ENCODE results near the gene C1orf74.
A peak's percentile ranks its signal among the peaks of the same experiment; 100 is the strongest.

The C1orf74 gene

GRCh38 chr1:209755256-209755655, 29.1 kb downstream of the C1orf74 start:
- peaks cover 69% of the 10 kb centered on the region for H3K4me1 Mint-ChIP-seq (ENCODE audit: low read depth)
- H3K9me3 Mint-ChIP-seq: no peaks in the 10 kb centered on the region
- no peak for DNase-seq (ENCODE audit: low spot score)
- no peaks in the 10 kb centered on the region for H3K27me3 Mint-ChIP-seq (ENCODE audit: low read depth)
- peak overlapping the region; percentile 98 for H3K4me3 Mint-ChIP-seq
- peak overlapping the region; percentile 97 for H3K27ac Mint-ChIP-seq
- peaks cover 48% of the 10 kb centered on the region for H3K36me3 Mint-ChIP-seq (ENCODE audit: low read depth)

DNA sequence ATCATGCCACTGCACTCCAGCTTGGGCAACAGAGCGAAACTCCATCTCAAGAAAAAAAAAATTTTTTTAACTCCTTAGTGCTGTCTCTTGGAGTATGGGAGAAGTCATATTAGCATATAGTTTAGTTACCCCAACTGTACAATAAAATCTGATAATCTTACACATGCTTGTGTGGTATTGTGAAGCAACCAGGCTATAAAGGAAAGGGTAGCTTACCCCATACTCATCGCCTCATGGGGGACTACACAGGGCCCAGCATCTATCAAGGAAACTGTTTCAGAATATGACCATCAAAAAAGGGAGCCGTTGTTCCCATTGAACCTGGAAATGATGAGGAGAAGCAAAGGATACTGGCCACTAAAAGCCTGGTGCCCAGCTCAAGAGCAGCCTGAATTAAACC, 31.5 kb downstream of the C1orf74 start:
- H3K27ac Mint-ChIP-seq: peak overlapping the region; percentile 99
- H3K27me3 Mint-ChIP-seq (ENCODE audit: low read depth): no peaks in the 10 kb centered on the region
- no peak for DNase-seq (ENCODE audit: low spot score)
- no peaks in the 10 kb centered on the region for H3K9me3 Mint-ChIP-seq
- H3K36me3 Mint-ChIP-seq (ENCODE audit: low read depth): peaks cover 24% of the 10 kb centered on the region
- peaks cover 65% of the 10 kb centered on the region for H3K4me1 Mint-ChIP-seq (ENCODE audit: low read depth)
- H3K4me3 Mint-ChIP-seq: peak overlapping the region; percentile 80

GRCh38 chr1:209751627-209752231, 32.6 kb downstream of the C1orf74 start:
- Mint-ChIP-seq H3K27ac (peak overlapping the region; percentile 99), H3K4me1 (ENCODE audit: low read depth) (peaks cover 75% of the 10 kb centered on the region), H3K27me3 (ENCODE audit: low read depth) (no peaks in the 10 kb centered on the region), H3K9me3 (no peaks in the 10 kb centered on the region), H3K36me3 (ENCODE audit: low read depth) (peaks cover 13% of the 10 kb centered on the region), H3K4me3 (peak overlapping the region; percentile 80)
- DNase-seq (ENCODE audit: low spot score): peak; percentile 73

DNA sequence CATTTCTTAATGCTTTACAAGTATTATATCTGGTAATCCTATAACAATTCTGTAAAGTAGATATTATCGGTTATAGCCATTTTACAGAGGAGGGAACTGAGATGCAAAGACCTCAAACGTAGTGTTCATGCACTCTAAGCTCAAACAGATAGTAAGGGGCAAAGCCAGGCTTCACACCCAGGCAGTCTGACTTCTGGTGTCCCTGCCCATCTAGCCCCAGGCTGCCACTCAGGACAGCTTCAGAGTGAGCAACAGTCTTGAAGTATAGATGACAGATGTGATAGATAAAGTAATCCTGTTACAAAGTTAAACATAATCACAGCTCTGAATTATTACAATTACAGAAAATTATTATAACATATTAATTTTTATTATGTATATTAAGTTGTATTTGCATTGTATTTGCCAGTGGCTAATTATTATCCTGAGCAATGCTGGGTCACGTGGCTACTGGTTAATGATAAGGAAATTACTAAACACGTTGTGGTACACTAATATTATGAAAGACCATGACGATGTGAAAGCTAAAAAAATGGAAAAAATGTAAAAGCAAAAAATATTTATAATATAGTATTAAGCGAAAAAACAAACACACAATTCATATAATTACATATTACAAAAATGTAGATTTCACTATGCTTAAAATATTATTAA, 34.6 kb downstream of the C1orf74 start:
- peak overlapping the region; percentile 77 for H3K27ac Mint-ChIP-seq
- no peaks in the 10 kb centered on the region for H3K36me3 Mint-ChIP-seq (ENCODE audit: low read depth)
- H3K4me3 Mint-ChIP-seq: peak overlapping the region; percentile 41
- no peak for DNase-seq (ENCODE audit: low spot score)
- no peaks in the 10 kb centered on the region for H3K9me3 Mint-ChIP-seq
- H3K4me1 Mint-ChIP-seq (ENCODE audit: low read depth): peaks cover 71% of the 10 kb centered on the region
- no peaks in the 10 kb centered on the region for H3K27me3 Mint-ChIP-seq (ENCODE audit: low read depth)

DNA sequence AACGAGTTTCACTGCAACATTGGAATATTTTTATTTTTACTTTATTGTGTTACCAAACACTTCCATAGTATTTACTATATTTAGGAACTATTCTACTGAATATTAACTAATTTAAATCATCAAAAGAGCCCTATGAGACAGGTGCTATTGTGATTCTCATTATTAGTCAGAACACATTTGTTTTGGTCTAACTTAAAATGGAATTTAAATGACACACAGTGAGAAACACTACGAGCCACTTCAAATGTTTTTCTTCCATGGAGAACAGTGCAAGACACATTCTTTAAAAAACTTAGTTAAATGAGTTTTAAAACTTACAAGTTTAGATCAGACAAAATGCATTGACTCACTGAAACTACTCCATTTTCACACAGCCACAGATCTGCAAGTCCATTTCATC, 35.2 kb downstream of the C1orf74 start:
- Mint-ChIP-seq H3K27ac (peak overlapping the region; percentile 77), H3K4me3 (peak overlapping the region; percentile 41), H3K36me3 (ENCODE audit: low read depth) (no peaks in the 10 kb centered on the region), H3K9me3 (no peaks in the 10 kb centered on the region), H3K4me1 (ENCODE audit: low read depth) (peaks cover 69% of the 10 kb centered on the region), H3K27me3 (ENCODE audit: low read depth) (no peaks in the 10 kb centered on the region)
- DNase-seq (ENCODE audit: low spot score): no peak

DNA sequence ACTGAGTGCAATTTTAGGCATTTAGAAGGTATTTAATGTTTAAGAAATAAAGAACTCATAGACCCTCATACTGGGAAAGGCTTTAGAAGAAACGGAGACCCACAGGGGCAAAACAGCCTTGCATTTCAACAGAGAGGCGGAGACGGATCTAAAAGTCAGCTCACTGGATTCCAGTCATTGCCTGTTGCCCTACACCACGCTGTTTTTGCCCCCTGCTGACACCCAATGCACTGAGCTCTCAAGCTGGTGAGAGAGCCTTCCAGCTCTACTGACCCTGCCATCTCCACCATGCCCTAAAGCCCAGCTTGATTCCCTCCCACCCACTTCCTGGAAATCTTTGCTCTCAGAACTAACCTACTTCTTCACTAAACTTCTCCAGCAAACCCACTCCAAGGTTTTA, 35.7 kb downstream of the C1orf74 start:
- Mint-ChIP-seq H3K27ac (peak overlapping the region; percentile 95), H3K4me3 (peak overlapping the region; percentile 82), H3K4me1 (ENCODE audit: low read depth) (peaks cover 66% of the 10 kb centered on the region), H3K36me3 (ENCODE audit: low read depth) (no peaks in the 10 kb centered on the region), H3K9me3 (no peaks in the 10 kb centered on the region), H3K27me3 (ENCODE audit: low read depth) (no peaks in the 10 kb centered on the region)
- no peak for DNase-seq (ENCODE audit: low spot score)

DNA sequence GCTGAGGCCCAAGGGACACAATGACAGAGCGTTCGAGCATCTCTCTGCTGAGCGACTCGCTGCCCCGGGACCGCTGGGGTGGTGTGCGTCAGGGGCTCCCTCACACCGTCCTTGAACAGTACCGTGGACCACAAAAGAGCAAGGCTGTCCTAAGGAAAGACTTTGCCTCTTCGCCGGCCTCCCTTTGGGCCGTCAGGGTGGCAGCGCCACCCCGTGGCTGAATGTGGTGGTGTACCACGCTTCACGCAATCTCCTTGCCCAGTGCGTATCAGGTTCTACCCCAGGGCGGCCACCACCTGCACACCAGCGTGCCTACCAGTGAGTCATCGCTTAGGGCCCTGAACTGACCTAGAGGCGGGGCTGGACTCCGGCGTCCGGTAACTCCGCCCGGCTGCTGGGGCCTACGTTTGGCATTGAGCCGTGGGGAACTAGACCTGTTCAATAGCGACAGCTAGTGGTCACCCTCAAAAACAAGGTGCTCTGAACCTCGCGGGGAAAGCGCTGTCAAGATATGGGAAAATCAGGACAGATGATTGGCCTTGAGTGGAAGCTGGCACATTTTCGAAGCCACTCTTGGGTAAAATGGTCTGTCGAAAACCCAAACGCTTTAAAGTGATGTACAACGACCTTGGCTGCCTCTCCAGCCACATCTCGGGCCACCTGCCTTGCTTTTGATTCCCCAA, 36.6 kb downstream of the C1orf74 start:
- peak overlapping the region; percentile 95 for H3K27ac Mint-ChIP-seq
- DNase-seq (ENCODE audit: low spot score): peak; percentile 94
- H3K4me3 Mint-ChIP-seq: peak overlapping the region; percentile 82
- no peaks in the 10 kb centered on the region for H3K27me3 Mint-ChIP-seq (ENCODE audit: low read depth)
- H3K9me3 Mint-ChIP-seq: no peaks in the 10 kb centered on the region
- no peaks in the 10 kb centered on the region for H3K36me3 Mint-ChIP-seq (ENCODE audit: low read depth)
- peaks cover 65% of the 10 kb centered on the region for H3K4me1 Mint-ChIP-seq (ENCODE audit: low read depth)

- Mint-ChIP-seq H3K27me3 (ENCODE audit: low read depth) (no peaks in the 10 kb centered on the region), H3K4me1 (ENCODE audit: low read depth) (peaks cover 64% of the 10 kb centered on the region), H3K36me3 (ENCODE audit: low read depth) (no peaks in the 10 kb centered on the region), H3K9me3 (no peaks in the 10 kb centered on the region), H3K27ac (peak overlapping the region; percentile 61), H3K4me3 (no peak overlapping the region)
- no peak for DNase-seq (ENCODE audit: low spot score)
Measured at GRCh38 chr1:209746451-209747165, 37.8 kb downstream of the C1orf74 start.

GRCh38 chr1:209743145-209743482, 41.2 kb downstream of the C1orf74 start:
- no peak overlapping the region for H3K4me3 Mint-ChIP-seq
- H3K27me3 Mint-ChIP-seq (ENCODE audit: low read depth): no peaks in the 10 kb centered on the region
- H3K36me3 Mint-ChIP-seq (ENCODE audit: low read depth): no peaks in the 10 kb centered on the region
- H3K4me1 Mint-ChIP-seq (ENCODE audit: low read depth): peaks cover 41% of the 10 kb centered on the region
- H3K27ac Mint-ChIP-seq: peak overlapping the region; percentile 39
- no peaks in the 10 kb centered on the region for H3K9me3 Mint-ChIP-seq
- no peak for DNase-seq (ENCODE audit: low spot score)

DNA sequence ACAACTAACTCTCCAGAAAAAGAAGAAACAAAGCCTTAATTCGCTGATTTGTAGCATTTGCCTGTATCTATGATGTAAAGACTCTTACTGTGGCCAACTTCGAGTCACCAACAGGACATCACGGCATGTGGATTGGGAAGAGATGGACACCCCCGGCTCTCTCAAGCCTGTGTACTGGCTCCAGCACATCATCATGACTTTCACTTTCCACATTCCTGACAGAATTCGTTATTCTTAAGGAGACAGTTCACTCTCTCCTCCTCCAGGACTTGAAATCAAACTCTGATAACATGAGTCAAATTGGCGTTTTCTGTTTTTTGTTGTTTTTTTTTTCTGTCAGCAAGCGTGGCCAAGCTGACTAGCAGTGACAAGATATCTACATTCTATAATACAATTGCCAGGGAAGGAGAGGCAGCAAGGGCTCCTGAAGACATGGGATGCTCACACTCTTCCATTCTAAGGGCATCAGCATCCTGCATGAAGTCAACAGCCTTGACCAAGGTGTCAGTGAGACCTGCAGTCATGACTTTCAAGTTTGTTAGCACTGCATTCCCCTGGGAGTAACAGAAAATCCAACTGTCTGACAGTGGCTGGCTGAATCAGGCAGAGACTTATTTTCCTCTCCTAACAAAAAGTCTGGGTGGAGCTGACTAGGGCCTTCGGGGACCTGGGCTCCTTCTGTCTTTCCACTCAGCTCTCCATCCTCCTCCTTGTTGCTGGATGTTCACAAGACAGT, 41.8 kb downstream of the C1orf74 start:
- no peak for DNase-seq (ENCODE audit: low spot score)
- H3K27me3 Mint-ChIP-seq (ENCODE audit: low read depth): no peaks in the 10 kb centered on the region
- peaks cover 35% of the 10 kb centered on the region for H3K4me1 Mint-ChIP-seq (ENCODE audit: low read depth)
- no peaks in the 10 kb centered on the region for H3K36me3 Mint-ChIP-seq (ENCODE audit: low read depth)
- H3K4me3 Mint-ChIP-seq: no peak overlapping the region
- H3K9me3 Mint-ChIP-seq: no peaks in the 10 kb centered on the region
- peak overlapping the region; percentile 39 for H3K27ac Mint-ChIP-seq

- H3K27me3 Mint-ChIP-seq (ENCODE audit: low read depth): no peaks in the 10 kb centered on the region
- peak overlapping the region; percentile 57 for H3K27ac Mint-ChIP-seq
- H3K4me1 Mint-ChIP-seq (ENCODE audit: low read depth): peaks cover 32% of the 10 kb centered on the region
- no peaks in the 10 kb centered on the region for H3K36me3 Mint-ChIP-seq (ENCODE audit: low read depth)
- no peaks in the 10 kb centered on the region for H3K9me3 Mint-ChIP-seq
- DNase-seq (ENCODE audit: low spot score): no peak
- H3K4me3 Mint-ChIP-seq: no peak overlapping the region
Measured at GRCh38 chr1:209741889-209742288, 42.5 kb downstream of the C1orf74 start.

DNA sequence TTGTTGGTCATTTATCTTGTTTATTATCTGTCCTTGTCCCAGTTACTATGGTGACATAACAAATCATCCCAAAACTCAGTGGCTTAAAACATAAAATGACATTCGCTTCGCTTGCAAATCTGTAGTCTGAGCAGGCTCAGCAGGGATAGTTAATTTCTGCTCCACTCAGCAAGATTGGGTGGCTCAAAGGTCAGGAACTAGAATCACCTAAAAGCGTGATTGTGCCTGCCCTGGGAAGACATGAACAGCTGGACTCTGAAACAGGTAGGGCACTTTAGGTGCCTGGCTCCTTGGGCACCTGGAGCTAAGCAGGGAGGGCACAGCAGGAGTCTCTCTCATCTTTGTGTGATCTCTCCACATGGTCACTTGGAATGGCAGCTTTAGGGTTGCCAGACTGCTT, 43.2 kb downstream of the C1orf74 start:
- peaks cover 33% of the 10 kb centered on the region for H3K4me1 Mint-ChIP-seq (ENCODE audit: low read depth)
- H3K4me3 Mint-ChIP-seq: no peak overlapping the region
- no peak for DNase-seq (ENCODE audit: low spot score)
- H3K9me3 Mint-ChIP-seq: no peaks in the 10 kb centered on the region
- H3K27ac Mint-ChIP-seq: no peak overlapping the region
- no peaks in the 10 kb centered on the region for H3K27me3 Mint-ChIP-seq (ENCODE audit: low read depth)
- H3K36me3 Mint-ChIP-seq (ENCODE audit: low read depth): no peaks in the 10 kb centered on the region

DNA sequence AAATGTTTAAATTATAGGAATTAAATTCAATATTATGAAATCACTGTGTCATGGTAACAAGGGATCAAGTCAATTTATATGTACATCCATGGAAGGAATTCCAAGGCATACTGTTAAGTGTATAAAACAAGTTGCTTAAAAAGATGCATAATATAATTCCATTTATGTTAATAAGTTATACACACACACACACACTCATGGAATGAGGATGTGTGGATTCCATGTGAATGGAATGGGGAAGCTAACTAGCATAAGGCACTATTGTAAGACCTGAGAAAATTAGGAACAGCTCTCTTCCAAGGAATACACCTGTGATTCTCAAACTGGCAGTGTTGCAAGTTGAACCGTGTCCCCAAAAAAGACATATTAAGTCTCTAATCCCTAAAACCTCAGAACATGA, 46.1 kb downstream of the C1orf74 start:
- no peaks in the 10 kb centered on the region for H3K27me3 Mint-ChIP-seq (ENCODE audit: low read depth)
- H3K9me3 Mint-ChIP-seq: no peaks in the 10 kb centered on the region
- no peak for DNase-seq (ENCODE audit: low spot score)
- no peak overlapping the region for H3K4me3 Mint-ChIP-seq
- H3K27ac Mint-ChIP-seq: no peak overlapping the region
- peaks cover 36% of the 10 kb centered on the region for H3K4me1 Mint-ChIP-seq (ENCODE audit: low read depth)
- no peaks in the 10 kb centered on the region for H3K36me3 Mint-ChIP-seq (ENCODE audit: low read depth)
